GM10266 (cell line): ENCODE data around the gene NDC1.

Source experiments
- DNase-seq: peaks from one replicate; pipeline ENCODE4 v3.0.0; 2012; ENCODE audit errors: extremely low spot score
- TF ChIP-seq, protein P1 (sequence below): IDR thresholded peaks from 2 replicates; pipeline ENCODE4 v1.5.1; 2012; ENCODE audit warnings: mild to moderate bottlenecking, low read depth; ENCODE audit not compliant: control insufficient read depth, insufficient read depth; ENCODE audit errors: missing control alignments

Gene NDC1

DNA sequence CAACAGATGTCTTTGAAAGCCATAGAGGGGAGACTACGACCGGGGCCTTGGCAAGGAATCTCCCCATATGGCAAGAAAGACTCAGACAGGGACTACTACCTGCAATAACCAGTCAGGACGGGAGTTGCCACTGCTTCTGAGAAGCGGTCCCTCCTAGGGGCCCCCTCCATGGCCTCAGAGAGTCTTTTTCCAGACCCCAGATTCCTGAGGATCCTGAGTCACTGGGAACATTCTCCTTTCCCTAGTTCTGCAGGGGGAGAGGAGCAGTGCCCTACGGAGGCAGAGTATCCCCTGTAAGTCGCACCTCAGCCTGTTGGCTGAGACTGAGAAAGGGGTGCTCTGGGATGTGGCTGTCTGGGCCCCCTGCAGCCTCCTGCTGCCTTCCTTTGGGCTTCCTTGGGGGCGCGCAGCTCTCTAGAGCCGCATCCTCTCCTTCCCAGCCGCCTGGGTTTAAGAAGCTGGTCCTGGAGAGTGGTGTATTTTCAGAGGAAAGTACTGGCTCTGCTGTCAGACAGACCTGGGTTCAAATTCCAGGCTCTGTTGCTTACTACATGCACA lies 107.0 kb downstream of the NDC1 start:
- TF ChIP-seq, protein P1, sequence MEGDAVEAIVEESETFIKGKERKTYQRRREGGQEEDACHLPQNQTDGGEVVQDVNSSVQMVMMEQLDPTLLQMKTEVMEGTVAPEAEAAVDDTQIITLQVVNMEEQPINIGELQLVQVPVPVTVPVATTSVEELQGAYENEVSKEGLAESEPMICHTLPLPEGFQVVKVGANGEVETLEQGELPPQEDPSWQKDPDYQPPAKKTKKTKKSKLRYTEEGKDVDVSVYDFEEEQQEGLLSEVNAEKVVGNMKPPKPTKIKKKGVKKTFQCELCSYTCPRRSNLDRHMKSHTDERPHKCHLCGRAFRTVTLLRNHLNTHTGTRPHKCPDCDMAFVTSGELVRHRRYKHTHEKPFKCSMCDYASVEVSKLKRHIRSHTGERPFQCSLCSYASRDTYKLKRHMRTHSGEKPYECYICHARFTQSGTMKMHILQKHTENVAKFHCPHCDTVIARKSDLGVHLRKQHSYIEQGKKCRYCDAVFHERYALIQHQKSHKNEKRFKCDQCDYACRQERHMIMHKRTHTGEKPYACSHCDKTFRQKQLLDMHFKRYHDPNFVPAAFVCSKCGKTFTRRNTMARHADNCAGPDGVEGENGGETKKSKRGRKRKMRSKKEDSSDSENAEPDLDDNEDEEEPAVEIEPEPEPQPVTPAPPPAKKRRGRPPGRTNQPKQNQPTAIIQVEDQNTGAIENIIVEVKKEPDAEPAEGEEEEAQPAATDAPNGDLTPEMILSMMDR, result no peak
- DNase-seq, result no peak

DNA sequence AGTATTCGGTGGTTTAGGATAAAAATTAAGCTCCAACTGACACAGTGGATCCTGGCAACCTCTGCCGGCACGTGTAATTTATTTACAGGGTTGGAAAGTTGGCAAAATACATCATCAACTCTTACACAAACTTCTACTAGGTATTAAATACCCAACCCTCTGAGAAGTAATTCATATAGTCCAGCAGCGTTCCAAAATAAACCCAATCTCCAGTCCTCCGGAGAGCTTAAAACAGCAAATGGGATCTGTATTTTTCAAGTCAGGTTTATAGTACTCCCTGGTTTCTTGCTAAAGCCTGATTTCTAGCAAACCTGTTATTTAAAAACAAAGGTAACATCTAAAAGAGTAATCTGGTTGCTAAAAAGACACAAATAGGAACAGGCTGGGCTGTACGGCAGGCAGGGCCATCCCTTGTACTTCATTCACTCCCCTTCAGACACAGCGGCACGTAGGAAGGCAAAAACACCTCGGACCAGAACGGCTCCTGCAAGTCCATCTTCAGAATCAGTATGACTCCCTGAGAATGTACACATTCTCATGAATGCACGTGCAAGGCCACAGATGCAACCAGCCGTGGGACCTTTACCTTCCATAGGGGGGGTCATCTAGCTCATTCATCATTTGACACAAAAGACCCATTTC lies 107.8 kb downstream of the NDC1 start:
- DNase-seq, result no peak
- TF ChIP-seq, protein P1, result no peak

DNA sequence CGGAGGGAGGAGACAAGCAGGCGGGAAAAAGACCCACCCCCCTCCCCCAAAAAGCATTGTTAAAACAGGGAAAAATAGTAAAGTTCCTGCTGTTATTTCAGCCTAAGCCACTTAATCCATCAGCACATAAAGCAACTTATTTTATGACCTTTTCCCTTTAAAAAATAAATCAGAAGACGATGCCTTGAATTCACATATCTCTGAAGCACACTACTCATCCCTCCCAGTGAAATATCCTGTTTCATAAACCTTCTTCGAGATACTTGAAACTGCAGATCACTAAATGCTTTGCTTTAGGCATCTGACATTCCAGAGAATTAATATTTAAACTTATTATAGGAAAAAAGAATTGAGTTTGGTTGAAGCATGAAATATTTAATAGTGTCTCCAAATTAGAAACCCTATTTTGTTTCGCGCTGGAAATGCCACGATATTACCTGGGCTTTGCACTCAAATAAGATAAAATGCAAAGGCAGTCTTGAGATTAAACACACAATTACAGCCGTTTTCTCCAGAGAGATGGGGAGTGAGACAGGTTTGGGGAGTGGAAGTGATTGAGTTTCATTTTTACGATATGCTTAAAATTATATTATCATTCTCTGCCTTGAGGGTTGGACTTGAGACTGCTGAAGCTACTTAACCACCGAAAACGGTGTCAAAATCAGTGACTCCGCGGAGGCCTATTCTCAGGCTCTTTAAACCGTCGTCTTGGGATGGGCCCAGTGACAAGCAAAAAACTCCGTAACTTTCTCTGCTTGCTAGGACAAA lies 108.5 kb downstream of the NDC1 start:
- TF ChIP-seq, protein P1, result no peak
- DNase-seq, result no peak

DNA sequence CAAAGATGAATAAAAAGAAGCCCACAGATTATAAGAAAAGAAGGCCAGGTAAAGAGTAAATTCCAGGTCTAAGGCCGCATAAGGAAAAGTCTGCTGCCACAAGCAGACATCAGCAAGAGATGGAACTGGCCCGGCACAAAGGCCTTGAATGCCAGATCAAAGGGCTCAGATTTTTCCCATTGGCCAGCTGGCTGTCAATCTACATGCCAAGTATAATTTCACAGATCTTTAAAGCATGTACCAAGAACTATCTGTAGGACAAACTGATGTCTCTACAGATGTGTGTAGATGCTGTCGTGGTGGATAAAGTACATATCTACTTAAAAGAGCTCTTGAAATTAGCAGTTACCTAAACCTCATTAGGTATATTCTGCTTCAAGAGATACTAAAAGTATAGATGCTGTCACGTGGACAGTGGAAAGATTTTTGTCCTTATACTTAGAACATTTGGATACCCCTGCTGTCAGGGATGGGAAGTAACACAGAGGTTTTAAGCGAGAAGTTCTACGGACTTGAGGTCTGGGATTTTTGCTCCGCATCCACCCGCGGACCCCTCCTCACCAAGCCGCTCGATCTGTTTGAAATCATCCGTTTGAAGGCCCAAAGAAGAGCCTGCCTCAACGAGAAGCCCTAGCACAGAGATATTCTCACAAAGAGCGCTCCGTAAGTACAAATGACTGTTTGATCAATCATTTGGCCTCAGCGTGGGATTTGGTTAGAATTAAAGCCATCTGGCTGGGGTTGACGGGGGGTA lies 109.2 kb downstream of the NDC1 start:
- TF ChIP-seq, protein P1, result no peak
- no peak for DNase-seq

DNA sequence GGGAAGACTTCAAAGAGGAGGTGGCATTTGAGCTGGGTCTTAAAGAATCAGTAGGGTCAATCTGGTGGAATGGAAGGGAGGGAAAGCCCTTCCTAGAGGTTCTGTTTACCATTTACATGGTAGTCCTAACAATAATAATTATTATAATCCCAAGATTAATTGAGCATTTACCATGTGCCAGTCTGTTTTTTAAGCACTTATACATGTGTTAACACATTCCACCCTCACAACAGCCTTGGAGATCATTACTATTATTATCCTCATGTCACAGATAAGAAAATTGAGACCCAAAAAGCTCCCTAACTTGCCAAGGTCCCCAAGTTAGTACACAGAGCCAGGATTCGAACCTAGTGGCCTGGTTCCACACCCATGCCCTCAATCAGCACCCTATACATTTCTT lies 109.9 kb downstream of the NDC1 start:
- TF ChIP-seq, protein P1, result no peak
- no peak for DNase-seq

DNA sequence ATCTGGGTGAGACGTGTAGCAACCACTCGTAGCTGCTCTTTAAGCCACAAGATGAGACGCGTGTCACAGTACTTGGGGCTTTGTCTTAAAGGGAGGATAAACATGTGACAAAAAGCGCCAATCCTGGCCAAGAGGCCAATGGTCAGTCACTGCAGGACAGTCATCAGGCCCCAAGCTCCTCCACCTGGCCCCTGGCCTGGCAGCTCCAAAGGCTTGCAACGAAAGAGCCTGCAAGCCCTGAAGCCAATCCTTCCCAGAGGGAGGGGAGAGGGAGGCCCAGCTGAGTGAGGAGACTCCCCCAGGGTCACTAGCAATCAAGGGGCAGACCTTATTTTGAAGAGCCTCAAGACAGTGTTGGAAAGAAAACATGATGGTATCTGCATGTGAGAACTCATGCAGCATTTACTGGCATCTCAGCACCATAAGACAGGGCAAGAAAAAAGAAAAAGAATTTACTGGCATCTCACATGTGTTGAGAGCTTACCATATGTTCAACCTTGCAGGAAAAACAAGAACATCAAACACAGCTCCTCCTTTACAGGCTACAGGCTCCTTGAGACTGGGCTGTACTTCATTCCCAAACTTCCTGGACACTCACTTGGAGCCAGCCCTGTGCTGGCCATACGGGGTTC lies 110.5 kb downstream of the NDC1 start:
- no peak for DNase-seq
- TF ChIP-seq, protein P1, result no peak
